GM12878 (cell line): ENCODE measurements around the gene CBLB. TPM values are rescaled to one million over a fixed set of nuclear protein-coding genes. Genes with fewer than 3 reads are reported as not detected.

Source experiments
- ATAC-seq: fragments of 200-7000 bp; cut with Tn5 transposase; 3 replicates; pipeline ENCODE4 v1.9.1; 2020; ENCODE audit warnings: mild to moderate bottlenecking, moderate library complexity
- BruUV-seq: library from RNA; stranded (reverse); fragments of 400-500 nt; replicated peaks from 2 replicates; lab custom pipeline; 2021; lab: Mats Ljungman, UMichigan
- CTCF ChIA-PET: fragments of 300-600 bp; sonication (Branson Sonifier 250); formaldehyde crosslinking; extraction: SDS; loops from one replicate; lab custom pipeline; 2021; ENCODE audit warnings: inconsistent platforms; lab: Yijun Ruan, JAX
- POLR2A ChIA-PET: fragments of 350-600 bp; formaldehyde crosslinking; extraction: SDS; loops from one replicate; lab custom pipeline; 2021; ENCODE audit warnings: inconsistent platforms; lab: Charles Lee
- RAD21 ChIA-PET: fragments of 300-600 bp; sonication (Branson Sonifier 250); formaldehyde crosslinking; loops from one replicate; lab custom pipeline; 2023; ENCODE audit warnings: antibody characterized with exemption; ENCODE audit not compliant: unreplicated experiment; lab: Charles Lee
- SMC1A ChIA-PET: fragments of 300-600 bp; sonication (Branson Sonifier 250); formaldehyde crosslinking; loops from one replicate; lab custom pipeline; 2023; ENCODE audit not compliant: unreplicated experiment, uncharacterized antibody; lab: Charles Lee
- DNase-seq: peaks from one replicate; pipeline ENCODE4 v3.0.0-alpha.2; 2011; ENCODE audit warnings: low read depth, low spot score
- FAIRE-seq: peaks from 3 replicates; lab custom pipeline; 2011; peaks lifted over from hg19 to GRCh38; lab: Jason Lieb, UNC
- H2AFZ ChIP-seq: 2 replicates; pipeline ENCODE4 v1.6.0; 2011; ENCODE audit warnings: low read depth, low read length, control low read depth; ENCODE audit not compliant: control insufficient read depth
- H3K27ac ChIP-seq: 2 replicates; pipeline ENCODE4 v1.5.1; 2011; ENCODE audit warnings: control low read depth; ENCODE audit not compliant: control insufficient read depth, insufficient read depth
- H3K27me3 ChIP-seq, 2 experiments: replicated peaks in 1 of 2; 2 replicates each; pipeline versions ENCODE4 v1.6.0 to v1.6.1; 2011; ENCODE audit warnings: low read length in 1 of 2; ENCODE audit not compliant: control insufficient read depth in 2 of 2, insufficient read depth in 2 of 2
- H3K36me3 ChIP-seq, 2 experiments: 2 replicates each; pipeline ENCODE4 v1.5.1; 2011; ENCODE audit warnings: low read length in 1 of 2; ENCODE audit not compliant: control insufficient read depth in 2 of 2, insufficient read depth in 2 of 2
- H3K4me1 ChIP-seq: 2 replicates; pipeline ENCODE4 v1.6.1; 2011; ENCODE audit warnings: mild to moderate bottlenecking, low read length, moderate library complexity, mixed read lengths; ENCODE audit not compliant: control insufficient read depth, insufficient read depth
- H3K4me2 ChIP-seq: 2 replicates; pipeline ENCODE4 v1.6.0; 2011; ENCODE audit warnings: control low read depth; ENCODE audit not compliant: control insufficient read depth, insufficient read depth
- H3K4me3 ChIP-seq: fragments of 200-600 bp; sonication (generic); 2 replicates; pipeline ENCODE4 v1.5.1; 2016
- H3K79me2 ChIP-seq: 2 replicates; pipeline ENCODE4 v1.6.0; 2011; ENCODE audit warnings: low read length; ENCODE audit not compliant: control insufficient read depth, insufficient read depth
- H3K9ac ChIP-seq: 2 replicates; pipeline ENCODE4 v1.8.0; 2011; ENCODE audit warnings: low read length, control low read depth, mixed read lengths; ENCODE audit not compliant: control insufficient read depth, insufficient read depth
- H3K9me3 ChIP-seq: replicated peaks from 3 replicates; pipeline ENCODE4 v1.5.1; 2011; ENCODE audit warnings: mild to moderate bottlenecking, low read length; ENCODE audit not compliant: control insufficient read depth, insufficient read depth
- H4K20me1 ChIP-seq: 2 replicates; pipeline ENCODE4 v1.6.0; 2011; ENCODE audit not compliant: control insufficient read depth, insufficient read depth
- BHLHE40 ChIP-seq, 2 experiments: fragments of 450-650 bp in 1 of 2; IDR thresholded peaks; 2 replicates each; pipeline ENCODE4 v1.6.1; 2011 to 2017; ENCODE audit warnings: low read depth in 2 of 2, borderline replicate concordance in 1 of 2, improper control_type of control experiment in 1 of 2, low read length in 1 of 2, mild to moderate bottlenecking in 1 of 2
- CREM ChIP-seq: IDR thresholded peaks from 2 replicates; pipeline ENCODE4 v1.6.1; 2014; ENCODE audit warnings: antibody characterized with exemption, low read depth
- EZH2 ChIP-seq: IDR thresholded peaks from 2 replicates; pipeline ENCODE4 v1.6.1; 2012; ENCODE audit warnings: low read depth, mild to moderate bottlenecking, control low read depth, inconsistent platforms, low read length, borderline replicate concordance; ENCODE audit not compliant: control insufficient read depth
- HDAC6 ChIP-seq: fragments of 200-600 bp; sonication (generic); IDR thresholded peaks from one replicate; pipeline ENCODE4 v1.8.0; 2017; ENCODE audit warnings: antibody characterized with exemption; ENCODE audit not compliant: unreplicated experiment
- JUND ChIP-seq: IDR thresholded peaks from 2 replicates; pipeline ENCODE4 v1.6.1; 2012; ENCODE audit warnings: low read depth, mild to moderate bottlenecking, low read length, improper control_type of control experiment, moderate library complexity
- NFXL1 ChIP-seq: fragments of 450-650 bp; IDR thresholded peaks from 2 replicates; pipeline ENCODE4 v1.6.1; 2017; ENCODE audit warnings: antibody characterized with exemption, mild to moderate bottlenecking, borderline replicate concordance
- NKRF ChIP-seq: fragments of 450-650 bp; conservative IDR thresholded peaks from 2 replicates; pipeline ENCODE4 v1.6.1; 2017; ENCODE audit warnings: mild to moderate bottlenecking, moderate library complexity
- POLR2A ChIP-seq: IDR thresholded peaks from 2 replicates; pipeline ENCODE4 v1.6.1; 2011; ENCODE audit warnings: low read depth, mild to moderate bottlenecking, low read length
- POU2F2 ChIP-seq: IDR thresholded peaks from 3 replicates; pipeline ENCODE4 v1.6.1; 2011; ENCODE audit warnings: low read depth, mild to moderate bottlenecking, low read length, borderline replicate concordance
- SREBF2 ChIP-seq: IDR thresholded peaks from 2 replicates; pipeline ENCODE4 v1.6.1; 2012; ENCODE audit warnings: mild to moderate bottlenecking, low read length
- STAT1 ChIP-seq: fragments of 450-650 bp; conservative IDR thresholded peaks from 2 replicates; pipeline ENCODE4 v1.6.1; 2014; ENCODE audit warnings: antibody characterized with exemption, mild to moderate bottlenecking
- TARDBP ChIP-seq: IDR thresholded peaks from 2 replicates; pipeline ENCODE4 v1.6.1; 2016; ENCODE audit warnings: borderline replicate concordance
- ZNF207 ChIP-seq: fragments of 450-650 bp; IDR thresholded peaks from 2 replicates; pipeline ENCODE4 v1.6.1; 2014; ENCODE audit warnings: antibody characterized with exemption, mild to moderate bottlenecking, borderline replicate concordance
- in situ Hi-C: fragments of 300-500 bp; cut with MboI; formaldehyde crosslinking; loops from 9 replicates; pipeline ENCODE4 v1.14.3; 2018; ENCODE audit warnings: mixed read lengths
- intact Hi-C: fragments of 100-400 bp; cut with micrococcal nuclease; formaldehyde crosslinking; loops from one replicate; pipeline ENCODE4 v1.14.2; 2022; ENCODE audit not compliant: unreplicated experiment
- polyA plus RNA-seq, 11 experiments: library from polyadenylated mRNA; depleted of rRNA in 4 of 11; unstranded in 6 of 11; stranded (reverse) in 5 of 11; fragments of >200 nt; fragmentation: Nextera tagmentation in 4 of 11; fragmentation: Illumina TruSeq in 1 of 11; extraction: Ambion mirVana in 4 of 11; extraction: Trizol in 1 of 11; gene quantifications; 1 replicate in 1 of 11; 2 replicates in 10 of 11; pipeline versions ENCODE4 v1.2.1 to v1.2.3, GENCODE V29; 2011 to 2016; ENCODE audit warnings: inconsistent platforms in 2 of 11, missing spikeins in 2 of 11, low read depth in 1 of 11
- total RNA-seq, 4 experiments: library from RNA; depleted of rRNA in 3 of 4; stranded (reverse); fragments of >200 nt in 3 of 4; fragmentation: Illumina TruSeq in 1 of 4; extraction: Trizol in 1 of 4; gene quantifications; 2 replicates each; pipeline versions ENCODE4 v1.2.1 to v1.2.3, GENCODE V29; 2013 to 2021
- TF ChIP-seq, protein P1 (sequence below): fragments of 450-650 bp; formaldehyde crosslinking; IDR thresholded peaks from 2 replicates; pipeline ENCODE4 v1.5.0; 2022; ENCODE audit warnings: mild to moderate bottlenecking, missing genetic modification characterization

Gene CBLB
- total and polyA plus RNA-seq, 10 of the 15 experiments (the other 5 are each of a cell fraction or from before 2014, with no cell fraction given): 17.2 to 107 (median 41.9) TPM

GRCh38 chr3:105770410-105770809 is 98.4 kb downstream of the CBLB start (continued):
- TF ChIP-seq NKRF: no peak
- TF ChIP-seq CREM: no peak

- CTCF ChIA-PET: interaction anchor here (1.5 kb wide), 1 partner anchor 69 kb away, joined by 3 read pairs; no protein-coding TSS in a partner anchor
- no peak overlapping the region for H3K27ac ChIP-seq
- no TSS peak for BruUV-seq
- no peak overlapping the region for H3K9ac ChIP-seq
- no peak overlapping the region for H3K4me2 ChIP-seq
- H3K36me3 ChIP-seq: peaks cover 0 to 2% of the 10 kb centered on the region in 2 experiments; a peak in 3 of 4 replicates
- RAD21 ChIA-PET: interaction anchor here (0.8 to 2.4 kb wide), 3 partner anchors 8 to 67 kb away, joined by 3 to 8 read pairs (median 6); no protein-coding TSS in a partner anchor
- peaks cover 11% of the 10 kb centered on the region for H3K4me1 ChIP-seq
- TF ChIP-seq STAT1 (no peak), NFXL1 (no peak), JUND (no peak), TARDBP (no peak), BHLHE40 (IDR thresholded peaks at IDR 0.05; ENCODE audit: borderline replicate concordance in 1 of 2, low read depth in 2 of 2, low read length in 1 of 2) (no peak), SREBF2 (no peak), POU2F2 (no peak), HDAC6 (no peak), EZH2 (no peak), POLR2A (no peak), ZNF207 (no peak)
- TF ChIP-seq, protein P1, sequence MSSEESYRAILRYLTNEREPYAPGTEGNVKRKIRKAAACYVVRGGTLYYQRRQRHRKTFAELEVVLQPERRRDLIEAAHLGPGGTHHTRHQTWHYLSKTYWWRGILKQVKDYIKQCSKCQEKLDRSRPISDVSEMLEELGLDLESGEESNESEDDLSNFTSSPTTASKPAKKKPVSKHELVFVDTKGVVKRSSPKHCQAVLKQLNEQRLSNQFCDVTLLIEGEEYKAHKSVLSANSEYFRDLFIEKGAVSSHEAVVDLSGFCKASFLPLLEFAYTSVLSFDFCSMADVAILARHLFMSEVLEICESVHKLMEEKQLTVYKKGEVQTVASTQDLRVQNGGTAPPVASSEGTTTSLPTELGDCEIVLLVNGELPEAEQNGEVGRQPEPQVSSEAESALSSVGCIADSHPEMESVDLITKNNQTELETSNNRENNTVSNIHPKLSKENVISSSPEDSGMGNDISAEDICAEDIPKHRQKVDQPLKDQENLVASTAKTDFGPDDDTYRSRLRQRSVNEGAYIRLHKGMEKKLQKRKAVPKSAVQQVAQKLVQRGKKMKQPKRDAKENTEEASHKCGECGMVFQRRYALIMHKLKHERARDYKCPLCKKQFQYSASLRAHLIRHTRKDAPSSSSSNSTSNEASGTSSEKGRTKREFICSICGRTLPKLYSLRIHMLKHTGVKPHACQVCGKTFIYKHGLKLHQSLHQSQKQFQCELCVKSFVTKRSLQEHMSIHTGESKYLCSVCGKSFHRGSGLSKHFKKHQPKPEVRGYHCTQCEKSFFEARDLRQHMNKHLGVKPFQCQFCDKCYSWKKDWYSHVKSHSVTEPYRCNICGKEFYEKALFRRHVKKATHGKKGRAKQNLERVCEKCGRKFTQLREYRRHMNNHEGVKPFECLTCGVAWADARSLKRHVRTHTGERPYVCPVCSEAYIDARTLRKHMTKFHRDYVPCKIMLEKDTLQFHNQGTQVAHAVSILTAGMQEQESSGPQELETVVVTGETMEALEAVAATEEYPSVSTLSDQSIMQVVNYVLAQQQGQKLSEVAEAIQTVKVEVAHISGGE: no peak
- peaks cover 7% of the 10 kb centered on the region for H3K9me3 ChIP-seq
- no peak for ATAC-seq
- SMC1A ChIA-PET: interaction anchor here (0.6 to 2.3 kb wide), 7 partner anchors 8 to 84 kb away, joined by 3 to 10 read pairs (median 5); no protein-coding TSS in a partner anchor
- in situ Hi-C loops: no loop called here
- POLR2A ChIA-PET: no interaction called here
- H2AFZ ChIP-seq: no peak overlapping the region
- H3K79me2 ChIP-seq: peaks cover 14% of the 10 kb centered on the region
- intact Hi-C loops: no loop called here
- H3K27me3 ChIP-seq: no peaks in the 10 kb centered on the region
- H4K20me1 ChIP-seq: no peaks in the 10 kb centered on the region
- DNase-seq: no peak
- no peak overlapping the region for H3K4me3 ChIP-seq
- FAIRE-seq: no peak
Observed at GRCh38 chr3:105767776-105768175, 101.0 kb downstream of the CBLB start.
